Thoracic aorta (tissue), 2 donors: ENCODE data around the gene UQCRQ. TPM values are rescaled to one million over a fixed set of nuclear protein-coding genes. Genes with fewer than 3 reads are reported as not detected.

Experiments
- ATAC-seq: fragments of 150-250 bp; one replicate; pipeline ENCODE4 v1.8.0; 2017; ENCODE audit warnings: low read depth; ENCODE audit not compliant: insufficient number of reproducible peaks, low FRiP score
- DNase-seq: peaks from one replicate; pipeline ENCODE4 v3.0.0-alpha.2; 2020; ENCODE audit warnings: low spot score
- H3K27ac ChIP-seq, 2 donors: fragments of 200-600 bp; sonication (generic); 1 replicate in 1 of 2; 2 replicates in 1 of 2; pipeline ENCODE4 v1.5.1; 2016; ENCODE audit warnings: mild to moderate bottlenecking in 2 of 2, moderate library complexity in 2 of 2
- H3K27me3 ChIP-seq: fragments of 200-600 bp; sonication (generic); replicated peaks from 2 replicates; pipeline ENCODE4 v1.6.0; 2016; ENCODE audit warnings: mild to moderate bottlenecking; ENCODE audit not compliant: insufficient read depth
- H3K36me3 ChIP-seq: fragments of 200-600 bp; sonication (generic); one replicate; pipeline ENCODE4 v1.5.1; 2016
- H3K4me1 ChIP-seq, 2 donors: fragments of 200-600 bp; sonication (generic); 1 replicate in 1 of 2; 2 replicates in 1 of 2; pipeline versions ENCODE4 v1.5.1 to v1.6.0; 2016; ENCODE audit warnings: low read depth in 2 of 2, mild to moderate bottlenecking in 1 of 2; ENCODE audit not compliant: control insufficient read depth in 1 of 2
- H3K4me3 ChIP-seq: fragments of 200-600 bp; sonication (generic); 2 replicates; pipeline ENCODE4 v1.5.1; 2016; ENCODE audit warnings: mild to moderate bottlenecking
- H3K9me3 ChIP-seq: fragments of 200-600 bp; sonication (generic); 2 replicates; pipeline ENCODE4 v1.5.1; 2016
- CTCF ChIP-seq: fragments of 200-600 bp; sonication (generic); IDR thresholded peaks from one replicate; pipeline ENCODE4 v1.5.1; 2019; ENCODE audit warnings: antibody characterized with exemption
- total RNA-seq, 2 donors: library from RNA; depleted of rRNA; stranded (reverse); fragments of >200 nt; gene quantifications; one replicate each; pipeline versions ENCODE4 v1.1.0 to v1.2.3, GENCODE V29; 2016

UQCRQ gene
- total RNA-seq, 2 donors from 2014 or later = 49.5 to 59.3 TPM

- H3K27ac ChIP-seq = no peak overlapping the region
- no peak for DNase-seq
These were observed 27.7 kb upstream of the UQCRQ start for GRCh38 chr5:132838516-132839282.

GRCh38 chr5:132839426-132840301 is 26.8 kb upstream of the UQCRQ start:
- DNase-seq (no peak), ATAC-seq (no peak)
- no peak overlapping the region for H3K4me3 ChIP-seq
- no peaks in the 10 kb centered on the region for H3K36me3 ChIP-seq
- TF ChIP-seq CTCF = no peak
- H3K27ac ChIP-seq = no peak overlapping the region
- H3K9me3 ChIP-seq = no peaks in the 10 kb centered on the region
- no peaks in the 10 kb centered on the region for H3K27me3 ChIP-seq
- H3K4me1 ChIP-seq = no peaks in the 10 kb centered on the region

More at GRCh38 chr5:132838516-132839282, 27.7 kb upstream of the UQCRQ start:
- Histone ChIP-seq H3K4me3 (no peak overlapping the region), H3K9me3 (no peaks in the 10 kb centered on the region), H3K36me3 (no peaks in the 10 kb centered on the region), H3K4me1 (no peaks in the 10 kb centered on the region), H3K27me3 (no peaks in the 10 kb centered on the region)
- no peak for TF ChIP-seq CTCF
- ATAC-seq = no peak

GRCh38 chr5:132840313-132840712 is 26.1 kb upstream of the UQCRQ start:
- no peak for TF ChIP-seq CTCF

GRCh38 chr5:132840896-132841295 is 25.5 kb upstream of the UQCRQ start:
- Histone ChIP-seq H3K4me1 (no peaks in the 10 kb centered on the region), H3K4me3 (no peak overlapping the region), H3K9me3 (no peaks in the 10 kb centered on the region), H3K27me3 (no peaks in the 10 kb centered on the region), H3K36me3 (no peaks in the 10 kb centered on the region), H3K27ac (no peak overlapping the region)
- TF ChIP-seq CTCF = no peak
- no peak for DNase-seq
- ATAC-seq = no peak

More at GRCh38 chr5:132840313-132840712, 26.1 kb upstream of the UQCRQ start:
- H3K4me1 ChIP-seq = no peaks in the 10 kb centered on the region
- H3K27me3 ChIP-seq = no peaks in the 10 kb centered on the region
- DNase-seq = no peak
- H3K9me3 ChIP-seq = no peaks in the 10 kb centered on the region
- no peak for ATAC-seq
- no peaks in the 10 kb centered on the region for H3K36me3 ChIP-seq
- H3K27ac ChIP-seq = no peak overlapping the region
- H3K4me3 ChIP-seq = no peak overlapping the region

- no peaks in the 10 kb centered on the region for H3K9me3 ChIP-seq
- no peak for TF ChIP-seq CTCF
These were observed 25.1 kb upstream of the UQCRQ start for GRCh38 chr5:132841305-132841704.

More at GRCh38 chr5:132841305-132841704, 25.1 kb upstream of the UQCRQ start:
- H3K4me1 ChIP-seq = no peaks in the 10 kb centered on the region
- H3K27ac ChIP-seq = no peak overlapping the region
- ATAC-seq (no peak), DNase-seq (no peak)
- H3K4me3 ChIP-seq = no peak overlapping the region
- no peaks in the 10 kb centered on the region for H3K36me3 ChIP-seq
- H3K27me3 ChIP-seq = no peaks in the 10 kb centered on the region
